NCI-H345 (cell line): ENCODE data around the gene THBS3.
"Not testable (repeated sequence)": the region's sequence is repeated elsewhere in the genome, so short reads cannot be mapped to it uniquely, and the experiment has no call there.

Experiments
- DNase-seq: peaks from one replicate; lab custom pipeline; 2025; lab: John Stamatoyannopoulos, UW

Gene THBS3

GRCh38 chr1:155235375-155235774 is 27.7 kb upstream of the THBS3 start:
- DNase-seq = not testable (repeated sequence)

- DNase-seq = not testable (repeated sequence)
Observed at GRCh38 chr1:155233502-155233901, 25.8 kb upstream of the THBS3 start.

DNA sequence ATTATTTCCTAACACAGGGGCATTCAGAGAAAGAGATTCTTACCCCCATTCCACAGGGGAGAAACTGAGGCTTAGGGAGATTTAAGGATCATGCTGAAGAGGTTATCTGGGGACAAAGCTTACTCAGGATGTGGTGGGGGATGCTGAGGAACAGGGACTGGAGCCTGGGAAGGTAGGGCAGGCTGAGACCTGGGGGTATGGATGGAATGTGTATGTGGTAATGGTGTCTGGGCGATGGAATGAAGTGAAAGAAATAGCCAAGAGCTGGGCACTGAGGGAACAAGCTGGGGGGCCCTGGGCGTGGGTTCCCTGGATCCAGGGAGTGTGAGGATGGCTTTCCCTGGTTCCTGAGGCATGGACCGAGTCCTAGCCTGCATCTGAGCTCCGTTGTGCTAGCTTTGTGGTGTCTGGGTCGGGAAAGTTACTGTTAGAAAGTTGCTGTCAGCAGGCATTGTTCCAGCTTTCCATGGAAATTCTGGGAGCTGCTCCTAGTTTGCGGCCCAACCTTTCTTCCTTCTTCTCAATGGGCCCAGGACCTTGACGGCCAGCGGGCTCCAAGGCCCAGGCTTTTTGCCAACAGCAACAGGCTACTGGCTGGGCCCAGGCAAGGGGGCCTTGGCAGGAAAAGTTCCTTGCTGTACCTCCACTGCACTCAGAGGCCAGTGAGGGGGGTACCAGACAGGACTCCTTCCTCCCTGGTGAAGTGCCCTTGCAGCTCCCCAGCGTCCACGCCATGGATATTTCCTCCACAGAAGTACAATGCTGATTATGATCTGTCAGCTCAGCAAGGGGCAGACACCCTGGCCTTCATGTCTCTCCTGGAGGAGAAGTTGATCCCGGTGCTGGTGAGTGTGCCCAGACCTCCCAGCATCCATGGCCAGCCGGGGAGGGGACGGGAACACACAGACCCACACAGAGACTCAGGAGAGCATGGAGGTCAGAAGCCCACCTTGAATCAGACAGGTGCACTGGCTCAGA is 24.6 kb upstream of the THBS3 start:
- not testable (repeated sequence) for DNase-seq

DNA sequence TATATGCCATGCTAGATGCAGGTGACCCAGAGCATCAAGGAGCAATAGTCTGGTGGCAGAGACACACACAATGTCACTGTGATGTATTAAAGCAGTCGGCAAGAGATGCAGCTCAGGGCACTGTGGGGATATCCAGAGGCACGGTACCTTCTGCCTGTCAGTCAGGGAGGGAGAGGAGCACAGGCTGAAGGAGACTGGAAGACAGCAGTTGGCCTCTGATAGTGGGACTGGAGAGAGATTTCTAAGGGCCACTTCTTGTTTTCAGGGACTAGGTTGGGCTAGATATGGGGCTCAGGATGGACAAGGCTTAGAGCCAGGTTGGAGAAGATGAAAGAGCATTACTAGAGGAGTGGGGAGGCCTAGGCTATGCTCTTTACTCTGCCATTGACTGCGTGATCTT is 23.6 kb upstream of the THBS3 start:
- DNase-seq = not testable (repeated sequence)

DNA sequence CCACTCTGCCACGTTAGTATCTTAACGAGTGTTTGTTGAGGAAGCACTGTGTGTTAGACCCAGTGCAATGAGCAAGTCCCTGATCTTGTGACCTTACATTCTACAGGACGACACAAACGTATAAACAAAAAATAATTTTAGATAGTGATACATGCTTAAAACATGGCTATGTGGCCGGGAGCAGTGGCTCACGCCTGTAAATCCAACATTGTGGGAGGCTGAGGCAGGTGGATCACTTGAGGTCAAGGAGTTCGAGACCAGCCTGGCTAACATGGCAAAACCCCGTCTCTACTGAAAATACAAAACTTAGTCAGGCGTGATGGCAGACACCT is 20.4 kb upstream of the THBS3 start:
- no peak for DNase-seq

- DNase-seq = peak; percentile 100
Observed at GRCh38 chr1:155227261-155228095, 19.8 kb upstream of the THBS3 start.

DNA sequence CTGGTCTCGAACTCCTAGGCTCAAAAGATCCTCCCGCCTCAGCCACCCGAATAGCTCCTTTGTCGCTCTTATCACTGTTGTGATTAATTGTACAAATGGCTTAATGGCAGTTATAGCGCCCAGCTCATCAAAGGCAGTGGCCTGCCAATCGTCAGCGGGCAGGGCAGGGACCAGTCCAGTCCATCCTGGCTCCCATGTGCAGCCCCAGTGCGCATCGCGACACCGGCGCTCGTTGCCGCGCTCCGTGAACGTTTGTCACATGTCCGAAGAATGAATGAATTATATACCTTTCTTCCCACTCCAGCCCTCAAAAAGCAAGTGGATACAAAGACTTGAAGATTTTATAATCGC is 19.2 kb upstream of the THBS3 start:
- peak; percentile 79 for DNase-seq

DNA sequence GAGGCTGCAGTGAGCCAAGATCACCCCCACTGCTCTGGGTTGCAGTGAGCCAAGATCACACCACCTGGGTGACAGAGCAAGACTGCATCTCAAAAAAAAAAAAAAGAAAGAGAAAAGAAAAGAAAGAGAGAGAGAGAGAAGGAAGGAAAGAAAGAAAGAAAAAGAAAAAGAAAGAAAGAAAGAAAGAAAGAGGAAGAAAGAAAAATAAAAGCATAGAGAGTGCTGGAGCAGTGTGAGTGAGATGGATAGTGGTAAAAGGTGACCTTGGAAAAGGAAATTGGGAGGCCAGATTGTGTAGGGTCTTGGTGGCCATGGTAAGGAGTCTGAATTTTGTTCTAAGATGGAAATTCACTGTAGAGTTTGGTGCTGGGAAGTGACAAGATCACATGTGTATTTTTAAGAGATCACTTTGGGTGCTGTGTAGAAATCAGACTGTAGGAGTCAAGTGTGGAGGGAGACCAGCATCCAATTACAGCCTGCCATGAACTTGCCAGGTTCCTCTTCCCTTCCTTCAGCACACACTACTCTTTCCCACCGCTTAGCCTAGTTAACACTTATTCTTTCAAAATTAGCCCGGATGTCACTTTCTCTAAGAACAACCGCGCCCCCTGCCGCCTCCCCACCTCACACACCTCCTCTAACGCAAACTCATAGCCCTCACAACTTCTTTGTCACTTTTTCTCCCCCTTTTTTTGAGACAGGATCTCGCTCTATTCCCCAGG is 18.7 kb upstream of the THBS3 start:
- DNase-seq = peak; percentile 87

GRCh38 chr1:155225404-155225759 is 17.7 kb upstream of the THBS3 start:
- DNase-seq = not testable (repeated sequence)

DNA sequence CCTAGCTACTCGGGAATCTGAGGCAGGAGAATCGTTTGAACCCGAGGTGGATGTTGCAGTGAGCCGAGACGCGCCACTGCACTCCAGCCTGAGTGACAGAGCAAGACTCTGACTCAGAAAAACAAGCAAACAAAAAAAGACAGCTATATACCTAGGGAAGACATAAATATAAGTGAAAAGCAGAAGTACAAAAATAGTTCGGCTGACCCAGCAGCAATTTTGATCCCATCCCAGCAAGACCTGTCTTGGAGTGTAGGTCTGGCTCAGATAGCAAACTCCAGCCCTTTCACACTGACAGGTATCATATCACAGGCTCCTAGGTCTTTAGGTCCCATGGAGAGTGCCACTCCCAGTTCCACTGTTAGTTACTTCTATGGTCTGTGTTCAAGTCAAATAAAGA is 15.3 kb upstream of the THBS3 start:
- DNase-seq = no peak

- DNase-seq = not testable (repeated sequence)
Observed at GRCh38 chr1:155220211-155220965, 12.7 kb upstream of the THBS3 start.

GRCh38 chr1:155219592-155220031 is 11.9 kb upstream of the THBS3 start:
- DNase-seq = no peak

DNA sequence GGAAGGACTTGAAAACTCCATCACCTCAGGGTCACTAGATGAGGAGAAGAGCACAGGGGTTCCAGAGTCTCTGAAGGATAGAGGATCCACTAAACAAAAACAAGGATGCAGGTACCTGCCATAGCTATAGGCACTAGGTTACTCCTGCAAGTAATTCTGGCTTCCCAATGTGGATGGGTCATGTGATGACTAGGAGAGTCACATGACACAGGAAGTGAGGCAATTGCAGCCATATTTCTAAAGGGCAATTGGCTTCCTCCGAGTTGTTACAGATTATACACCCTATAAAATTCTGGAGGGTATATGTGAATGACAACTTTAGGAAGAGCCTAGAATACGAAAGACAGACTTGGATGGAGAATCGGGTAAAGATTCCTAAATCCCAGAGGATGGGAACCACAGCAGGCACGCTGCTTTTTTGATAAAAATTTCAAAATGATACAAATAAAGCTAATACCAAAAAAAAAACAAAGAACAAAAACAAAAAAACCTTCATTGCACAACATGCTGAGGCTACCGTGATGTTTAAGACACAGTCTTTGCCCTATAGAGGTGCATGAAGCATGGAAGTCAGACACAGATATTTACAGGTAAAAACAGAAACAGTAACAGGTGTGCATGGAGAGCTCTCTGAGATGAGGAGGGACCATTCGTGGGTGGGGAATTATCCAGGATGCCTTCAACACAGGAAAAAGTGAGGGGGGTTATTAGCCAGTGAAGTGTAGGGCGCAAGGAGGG is 11.3 kb upstream of the THBS3 start:
- DNase-seq = peak; percentile 69

DNA sequence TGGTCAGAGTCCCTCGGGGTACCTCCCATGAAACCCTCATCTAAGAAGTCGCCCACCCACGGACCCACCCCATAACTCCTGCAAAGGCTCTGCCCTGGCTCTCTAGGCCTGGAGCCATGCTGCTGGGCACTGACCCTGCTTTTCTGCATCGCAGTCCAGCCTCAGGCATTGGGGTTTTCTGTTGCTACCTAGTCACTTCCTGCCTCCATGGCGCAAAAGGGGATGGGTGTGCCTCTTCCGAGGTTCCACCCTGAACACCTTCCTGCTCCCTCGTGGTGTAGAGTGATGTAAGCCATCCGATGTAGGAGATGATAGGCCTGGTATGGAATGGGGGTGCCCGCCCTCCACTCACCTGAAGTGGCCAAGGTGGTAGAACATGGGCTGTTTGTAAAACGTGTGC is 7.0 kb upstream of the THBS3 start:
- DNase-seq = not testable (repeated sequence)

DNA sequence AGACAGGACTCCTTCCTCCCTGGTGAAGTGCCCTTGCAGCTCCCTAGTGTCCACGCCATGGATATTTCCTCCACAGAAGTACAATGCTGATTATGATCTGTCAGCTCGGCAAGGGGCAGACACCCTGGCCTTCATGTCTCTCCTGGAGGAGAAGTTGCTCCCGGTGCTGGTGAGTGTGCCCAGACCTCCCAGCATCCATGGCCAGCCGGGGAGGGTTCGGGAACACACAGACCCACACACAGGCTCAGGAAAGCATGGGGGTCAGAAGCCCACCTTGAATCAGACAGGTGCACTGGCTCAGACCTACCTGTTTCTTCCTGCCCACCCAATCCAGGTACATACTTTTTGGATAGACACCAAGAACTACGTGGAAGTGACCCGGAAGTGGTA is 4.3 kb upstream of the THBS3 start:
- not testable (repeated sequence) for DNase-seq

DNA sequence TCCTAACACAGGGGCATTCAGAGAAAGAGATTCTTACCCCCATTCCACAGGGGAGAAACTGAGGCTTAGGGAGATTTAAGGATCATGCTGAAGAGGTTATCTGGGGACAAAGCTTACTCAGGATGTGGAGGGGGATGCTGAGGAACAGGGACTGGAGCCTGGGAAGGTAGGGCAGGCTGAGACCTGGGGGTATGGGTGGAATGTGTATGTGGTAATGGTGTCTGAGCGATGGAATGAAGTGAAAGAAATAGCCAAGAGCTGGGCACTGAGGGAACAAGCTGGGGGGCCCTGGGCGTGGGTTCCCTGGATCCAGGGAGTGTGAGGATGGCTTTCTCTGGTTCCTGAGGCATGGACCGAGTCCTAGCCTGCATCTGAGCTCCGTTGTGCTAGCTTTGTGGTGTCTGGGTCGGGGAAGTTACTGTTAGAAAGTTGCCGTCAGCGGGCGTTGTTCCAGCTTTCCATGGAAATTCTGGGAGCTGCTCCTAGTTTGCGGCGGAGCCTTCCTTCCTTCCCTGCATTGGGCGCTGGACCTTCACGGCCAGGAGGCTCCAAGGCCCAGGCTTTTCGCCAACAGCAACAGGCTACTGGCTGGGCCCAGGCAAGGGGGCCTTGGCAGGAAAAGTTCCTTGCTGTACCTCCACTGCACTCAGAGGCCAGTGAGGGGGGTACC is 3.8 kb upstream of the THBS3 start:
- not testable (repeated sequence) for DNase-seq

- no peak for DNase-seq
Observed at GRCh38 chr1:155210314-155211104, 2.8 kb upstream of the THBS3 start.

- no peak for DNase-seq
Observed at GRCh38 chr1:155209312-155209721, 1.6 kb upstream of the THBS3 start.

DNA sequence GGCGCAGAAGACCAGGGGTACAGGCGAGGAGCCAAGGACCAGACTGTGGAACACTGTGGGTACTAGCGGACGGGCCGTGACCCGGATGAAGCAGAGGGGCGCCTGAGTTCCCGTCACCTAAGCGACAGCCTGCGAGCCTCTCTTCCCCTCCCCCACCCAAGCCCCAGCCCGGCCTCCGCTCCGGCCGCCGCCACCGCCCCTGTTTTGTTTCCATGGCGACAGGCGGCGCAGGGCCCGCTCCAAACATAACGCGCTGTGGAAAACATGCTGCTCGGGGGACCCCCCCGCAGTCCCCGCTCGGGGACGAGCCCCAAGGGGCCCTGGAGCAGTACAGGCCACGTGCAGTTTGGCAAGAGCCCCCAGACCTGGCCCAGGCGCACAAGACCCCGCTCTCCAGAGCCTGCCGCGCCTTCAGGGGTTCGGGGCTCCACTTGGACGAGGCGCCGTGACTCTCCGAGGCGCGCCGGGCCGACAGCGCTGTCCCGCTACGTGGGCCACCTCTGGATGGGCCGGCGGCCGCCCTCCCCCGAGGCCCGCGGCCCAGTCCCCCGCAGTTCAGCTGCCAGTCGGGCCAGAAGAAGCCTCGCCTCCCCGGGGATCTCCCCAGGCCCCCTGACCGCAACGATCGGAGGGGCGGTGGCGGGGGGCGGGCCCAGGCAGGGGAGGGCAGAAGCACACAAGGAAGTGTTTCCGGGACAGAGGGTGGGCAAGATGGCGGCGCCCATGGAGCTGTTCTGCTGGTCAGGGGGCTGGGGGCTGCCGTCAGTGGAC is 1.0 kb upstream of the THBS3 start, which contains the start of gene MTX1:
Gene MTX1, plus strand, starts transcription at position 155 of the 771 bp plus-strand sequence. Its CDS starts 110 bp downstream, at position 265.
- peak; percentile 93 for DNase-seq
